Fibroblast of skin of back (primary cell): ENCODE data around the gene TCF7L2.

Experiments used
- DNase-seq: peaks from one replicate; pipeline ENCODE4 v3.0.0-alpha.2; 2013

Gene TCF7L2

GRCh38 chr10:113067501-113067900 is 117.5 kb downstream of the TCF7L2 start:
- DNase-seq: no peak

GRCh38 chr10:113068178-113068890 is 118.3 kb downstream of the TCF7L2 start:
- DNase-seq: no peak

GRCh38 chr10:113069595-113069994 is 119.5 kb downstream of the TCF7L2 start:
- no peak for DNase-seq

DNA sequence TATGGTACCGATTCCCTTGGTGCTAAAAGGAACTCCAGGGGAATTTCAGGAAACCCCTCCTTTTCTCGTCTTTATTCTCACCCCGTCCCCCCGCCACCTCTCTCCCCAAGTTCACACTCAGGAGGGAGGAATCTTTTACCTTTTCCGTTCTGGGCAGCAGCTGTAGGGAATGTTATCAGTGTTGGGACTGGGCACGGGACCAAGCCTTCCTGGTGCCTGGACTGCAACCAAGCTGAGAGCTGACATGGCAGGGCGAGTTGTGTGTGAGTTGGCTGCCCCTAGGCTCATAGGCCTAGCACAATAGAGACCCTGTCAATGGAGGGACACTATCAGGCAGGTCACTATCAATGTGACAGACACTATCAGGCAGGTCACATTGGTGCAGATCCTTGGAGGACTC is 121.4 kb downstream of the TCF7L2 start:
- DNase-seq: no peak

DNA sequence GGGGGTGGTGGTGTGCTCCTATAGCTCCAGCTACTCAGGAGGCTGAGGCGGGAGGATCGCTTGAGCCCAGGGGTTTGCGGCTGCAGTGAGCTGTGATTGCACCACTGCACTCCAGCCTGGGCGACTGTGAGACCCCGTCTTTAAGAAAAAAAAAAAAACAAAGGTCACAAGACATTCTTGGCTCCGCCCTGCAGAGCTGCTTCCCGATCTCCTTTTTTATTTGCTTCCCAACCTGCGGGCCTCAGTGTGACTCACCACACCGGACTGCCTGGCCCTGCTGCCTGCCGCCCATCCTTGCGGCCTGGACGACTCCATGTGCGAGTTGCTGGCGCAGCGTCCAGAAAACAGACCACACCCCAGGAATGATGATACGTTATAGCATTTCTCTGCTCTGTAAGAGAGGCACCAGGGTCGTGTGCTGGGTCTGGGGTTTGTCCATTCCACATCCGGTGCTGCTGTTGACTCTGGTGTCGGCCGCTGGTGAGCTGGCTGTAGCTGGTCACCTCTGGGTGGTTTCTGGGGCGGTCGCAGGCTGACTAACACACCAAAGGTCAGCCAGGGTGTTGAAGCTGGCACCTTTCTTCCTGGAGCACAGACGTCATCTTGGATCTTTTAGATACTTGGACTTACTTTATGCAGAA is 123.6 kb downstream of the TCF7L2 start:
- peak; percentile 75 for DNase-seq

GRCh38 chr10:113076949-113077348 is 126.9 kb downstream of the TCF7L2 start:
- DNase-seq: no peak

GRCh38 chr10:113078282-113078907 is 128.3 kb downstream of the TCF7L2 start:
- no peak for DNase-seq

- no peak for DNase-seq
Observed at GRCh38 chr10:113080061-113080924, 130.2 kb downstream of the TCF7L2 start.

GRCh38 chr10:113080925-113081229 is 130.8 kb downstream of the TCF7L2 start:
- no peak for DNase-seq

- peak; percentile 87 for DNase-seq
Observed at GRCh38 chr10:113084031-113084430, 134.0 kb downstream of the TCF7L2 start.

DNA sequence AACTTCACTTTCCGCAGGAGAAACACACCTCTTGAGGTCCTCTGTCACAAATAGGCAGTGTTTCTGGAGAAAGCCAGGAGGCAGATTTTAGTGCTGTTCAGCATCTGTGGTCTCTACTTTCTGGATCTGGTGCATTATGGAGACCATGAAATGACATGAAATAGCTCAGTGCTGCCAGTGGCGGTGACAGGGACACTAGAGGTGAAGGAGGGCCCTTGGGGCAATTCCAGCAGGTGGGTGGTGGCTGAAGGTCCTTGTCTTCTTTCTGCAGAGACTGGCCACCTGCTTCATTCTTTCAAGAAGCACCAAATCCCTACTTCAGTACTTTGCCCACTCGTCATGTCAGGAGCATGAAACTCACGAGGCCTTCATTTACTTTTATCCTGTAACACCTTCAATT is 135.7 kb downstream of the TCF7L2 start:
- DNase-seq: no peak

- DNase-seq: no peak
Observed at GRCh38 chr10:113086282-113086681, 136.2 kb downstream of the TCF7L2 start.

DNA sequence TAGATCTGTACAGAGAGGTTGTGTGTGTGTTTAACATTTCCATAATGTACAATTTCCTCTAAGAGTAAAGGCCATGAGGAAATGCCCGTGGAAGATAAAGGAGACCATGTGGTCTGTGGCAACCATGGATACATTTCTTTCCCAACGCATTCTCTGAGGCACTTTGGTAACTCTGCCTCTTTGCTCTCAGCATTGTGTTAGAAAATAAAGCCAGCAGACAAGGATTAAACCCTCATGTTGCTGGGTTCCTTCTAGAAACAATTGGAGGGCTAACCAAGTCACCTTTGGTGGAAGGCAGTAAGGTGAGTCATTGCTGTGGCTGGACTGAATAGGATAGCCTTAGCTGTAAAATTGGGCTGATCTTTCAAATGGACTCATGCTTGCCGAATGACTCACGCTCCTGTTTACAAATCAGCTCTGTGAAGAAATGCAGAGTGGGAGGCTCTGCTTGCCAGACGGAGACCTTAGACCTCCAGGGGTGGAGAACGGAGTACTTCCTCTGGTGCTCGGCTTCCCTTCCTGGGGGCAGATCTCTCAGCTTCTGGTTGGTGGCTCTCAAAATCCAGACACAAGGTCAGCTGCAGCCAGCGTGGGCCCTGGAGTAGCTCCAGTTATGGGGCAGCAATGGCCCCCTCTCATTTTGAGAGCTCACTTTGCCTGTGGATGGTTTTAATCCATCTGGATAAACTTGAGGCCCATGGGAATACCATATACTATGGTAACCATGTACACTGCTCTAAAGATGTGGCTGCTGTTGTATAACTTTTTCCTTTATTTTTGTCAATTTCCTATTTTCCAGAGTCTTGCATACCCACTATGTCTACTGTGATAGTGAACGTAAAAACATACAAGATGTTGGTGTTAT is 137.3 kb downstream of the TCF7L2 start:
- DNase-seq: peak; percentile 98

DNA sequence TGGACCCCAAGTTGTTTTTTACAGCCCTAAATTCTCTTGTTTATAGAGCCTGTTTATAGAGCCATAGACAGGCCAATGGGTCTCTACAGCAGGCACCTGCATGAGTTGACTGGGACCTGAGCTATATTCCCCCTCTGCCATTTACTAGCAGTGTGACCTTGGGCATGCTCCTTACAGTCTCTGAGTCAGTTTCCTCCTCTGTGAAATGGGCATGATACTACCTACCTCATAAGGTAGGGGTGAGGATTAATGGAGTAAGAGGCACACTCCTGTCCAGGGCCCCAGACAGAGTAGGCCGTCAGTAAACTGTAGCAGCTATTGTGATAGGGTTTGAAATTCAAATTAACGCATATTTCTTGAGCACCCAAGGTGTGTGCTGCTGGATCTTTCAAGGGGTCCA is 138.1 kb downstream of the TCF7L2 start:
- DNase-seq: no peak

- DNase-seq: no peak
Observed at GRCh38 chr10:113089551-113089950, 139.5 kb downstream of the TCF7L2 start.

DNA sequence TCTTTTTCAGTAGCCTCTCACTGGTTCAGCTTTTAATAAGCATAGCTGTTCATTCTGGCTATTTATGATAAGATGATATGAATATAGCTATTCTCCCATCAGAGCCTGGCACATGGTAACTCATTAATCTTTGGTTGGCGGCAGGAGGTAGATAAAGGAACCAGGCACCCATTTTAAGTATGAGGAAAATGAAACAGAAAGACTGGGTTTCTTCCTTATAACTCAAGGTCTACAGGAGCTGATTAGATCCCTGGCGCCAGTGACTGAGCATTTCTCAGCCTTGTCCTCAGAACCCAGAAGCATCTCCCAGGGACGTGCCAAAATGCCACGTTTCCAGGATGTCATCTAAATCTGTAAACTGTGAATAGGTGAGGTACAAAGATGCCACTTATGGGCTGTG is 141.9 kb downstream of the TCF7L2 start:
- DNase-seq: no peak

- DNase-seq: peak; percentile 39
Observed at GRCh38 chr10:113093188-113094113, 143.4 kb downstream of the TCF7L2 start.

DNA sequence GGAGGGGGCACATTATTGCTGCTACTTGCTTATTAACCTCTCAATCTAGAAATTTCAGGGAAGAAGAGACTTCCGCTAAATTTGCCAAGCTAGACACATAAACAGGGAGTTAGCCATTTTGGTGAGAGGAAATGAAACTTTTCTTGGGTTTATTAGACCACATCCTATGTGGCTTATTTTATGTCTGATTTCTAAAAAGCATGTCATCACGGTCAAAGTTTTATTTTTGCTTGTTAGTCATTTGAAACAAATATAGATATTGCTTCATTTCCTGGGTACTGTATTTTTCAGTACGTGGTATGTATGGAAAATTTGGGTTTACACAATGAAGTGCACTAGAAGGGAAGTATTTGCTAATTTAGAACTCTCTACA is 144.1 kb downstream of the TCF7L2 start:
- DNase-seq: peak; percentile 77

DNA sequence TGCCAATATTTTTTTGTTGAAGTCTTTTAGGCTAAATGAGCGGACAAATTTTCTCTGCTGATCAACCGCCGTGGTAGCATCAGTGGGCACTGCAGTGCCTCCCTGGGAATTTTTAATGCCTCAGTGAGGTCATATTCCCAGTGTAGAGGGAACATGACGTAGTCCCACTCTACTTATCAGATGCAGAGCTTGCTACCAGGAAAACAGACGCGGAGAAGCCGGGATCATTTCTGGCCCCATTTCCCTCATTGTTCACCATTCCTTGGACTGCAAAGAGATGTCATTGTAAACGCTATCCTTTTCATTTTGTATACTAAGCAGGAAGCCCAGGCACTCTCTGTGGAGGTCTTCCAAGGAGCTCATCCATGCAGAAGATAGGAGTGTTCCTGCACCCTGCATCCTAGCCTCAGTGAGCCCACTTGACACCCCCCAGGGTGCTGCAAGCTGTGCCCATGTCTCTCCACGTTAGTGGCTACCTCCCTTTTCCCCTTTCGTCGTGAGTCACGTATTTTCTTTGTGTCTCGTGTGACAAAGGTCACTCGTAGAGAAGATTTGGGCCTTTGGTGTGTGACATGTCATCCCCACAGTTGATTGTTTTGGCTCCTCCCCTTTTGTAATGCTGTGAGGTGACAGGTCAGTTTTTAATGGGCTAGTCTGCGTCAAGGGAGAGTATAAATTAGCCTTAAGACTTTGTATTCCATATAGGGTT is 145.5 kb downstream of the TCF7L2 start:
- no peak for DNase-seq
